Measurements from ENCODE around the gene CAMSAP1.

CAMSAP1 gene

DNA sequence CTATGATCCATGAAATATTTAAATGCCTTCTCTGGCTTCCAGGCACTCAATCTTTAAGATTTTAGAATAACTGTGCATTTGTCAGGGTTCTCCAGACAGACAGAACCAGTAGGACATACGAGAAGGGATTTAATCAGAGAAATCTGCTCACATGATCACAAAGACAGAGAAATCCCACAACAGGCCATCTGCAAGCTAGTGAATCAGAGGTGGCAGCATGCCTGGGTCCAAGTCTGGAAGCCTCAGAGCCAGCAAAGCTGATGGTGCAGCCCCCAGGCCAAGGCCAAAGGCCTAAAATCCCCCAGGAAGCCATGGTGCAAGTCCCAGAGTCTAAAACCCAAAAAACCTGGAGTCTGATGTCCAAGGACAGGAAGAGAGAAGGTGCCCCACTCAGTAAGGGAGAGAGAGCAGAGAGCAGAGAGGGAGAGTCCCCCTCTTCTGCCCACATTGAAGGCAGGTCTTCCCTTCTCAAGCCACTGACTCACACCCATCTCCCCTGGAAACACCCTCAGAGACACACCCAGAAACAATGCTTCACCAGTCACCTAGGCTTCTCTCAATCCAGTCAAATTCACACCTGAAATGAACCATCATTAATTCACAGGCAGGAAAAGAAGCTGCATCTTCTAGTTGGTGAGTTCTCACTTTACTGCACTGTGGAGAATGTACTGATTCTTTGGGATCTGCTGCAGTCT lies 48.7 kb downstream of the CAMSAP1 start:
- H3K9ac ChIP-seq = no peak overlapping the region
- H3K36me3 ChIP-seq = peaks cover 52 to 97% (median 84%) of the 10 kb centered on the region in 11 experiments
- no peak for TF ChIP-seq Cebpa-rat (IDR thresholded peaks at IDR 0.05)
- H3K4me3 ChIP-seq = no peak overlapping the region
- no peaks in the 10 kb centered on the region for H3K27me3 ChIP-seq
- peaks cover 13 to 82% (median 41%) of the 10 kb centered on the region in 11 experiments; a peak in 20 of 22 replicates for H4K20me1 ChIP-seq
- H3K4me1 ChIP-seq = no peaks in the 10 kb centered on the region
- no peak overlapping the region for H3K4me2 ChIP-seq
- H3K9me3 ChIP-seq (replicated peaks in 1 of 11) = no peaks in the 10 kb centered on the region
- no peak overlapping the region for H3K27ac ChIP-seq

DNA sequence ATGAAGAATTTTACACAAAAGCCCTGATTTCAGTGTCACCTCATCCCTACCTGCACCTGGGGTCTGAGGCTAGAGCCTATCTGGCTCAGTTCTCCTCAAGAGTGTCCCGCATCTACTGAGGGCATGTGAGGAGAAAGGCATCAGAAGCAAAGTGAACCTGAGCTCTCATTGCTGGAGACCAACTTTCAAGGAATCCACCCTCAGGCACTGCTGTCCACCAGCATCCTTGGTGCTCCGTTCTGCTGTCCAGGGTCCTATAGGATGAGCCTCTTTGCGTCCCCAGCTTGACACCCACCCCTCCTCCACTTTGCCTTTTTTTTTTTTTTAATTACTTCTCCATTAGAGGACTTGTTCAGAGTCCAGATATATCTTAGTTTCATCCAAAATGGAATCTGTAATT lies 49.5 kb downstream of the CAMSAP1 start:
- Histone ChIP-seq H3K4me1 (no peaks in the 10 kb centered on the region), H3K9ac (no peak overlapping the region), H3K4me3 (no peak overlapping the region), H3K27me3 (no peaks in the 10 kb centered on the region), H3K9me3 (replicated peaks in 1 of 11) (no peaks in the 10 kb centered on the region), H3K4me2 (no peak overlapping the region), H4K20me1 (peaks cover 7 to 82% (median 41%) of the 10 kb centered on the region in 11 experiments; a peak in 20 of 22 replicates), H3K27ac (no peak overlapping the region), H3K36me3 (peaks cover 60 to 97% (median 86%) of the 10 kb centered on the region in 11 experiments)
- TF ChIP-seq Cebpa-rat (IDR thresholded peaks at IDR 0.05) = no peak

DNA sequence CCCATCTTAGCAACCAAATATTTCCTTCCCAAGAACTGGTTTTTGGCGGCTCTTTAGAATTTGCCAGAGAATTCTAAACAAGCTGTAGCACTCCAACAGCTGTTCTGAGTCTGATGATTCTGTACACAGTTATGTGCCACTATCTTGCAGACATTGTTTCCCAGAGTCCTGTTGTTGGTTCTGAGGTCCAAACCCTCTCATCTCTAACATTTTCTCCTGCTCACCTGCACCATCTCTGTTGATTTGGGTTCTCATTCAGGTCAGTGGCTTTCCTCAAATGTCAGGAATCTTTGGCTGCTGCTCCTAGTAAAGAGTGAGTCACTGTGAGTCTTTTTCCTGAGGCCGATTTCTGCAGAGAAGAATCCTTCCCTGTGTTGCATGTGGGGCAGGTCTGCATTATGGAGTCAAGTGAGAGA lies 50.0 kb downstream of the CAMSAP1 start:
- no peak overlapping the region for H3K27ac ChIP-seq
- no peak overlapping the region for H3K4me3 ChIP-seq
- no peaks in the 10 kb centered on the region for H3K9me3 ChIP-seq (replicated peaks in 1 of 11)
- H3K4me2 ChIP-seq = no peak overlapping the region
- no peaks in the 10 kb centered on the region for H3K4me1 ChIP-seq
- H3K36me3 ChIP-seq = peaks cover 62 to 97% (median 86%) of the 10 kb centered on the region in 11 experiments
- peaks cover 5 to 82% (median 40%) of the 10 kb centered on the region in 11 experiments; a peak in 19 of 22 replicates for H4K20me1 ChIP-seq
- TF ChIP-seq Cebpa-rat (IDR thresholded peaks at IDR 0.05) = no peak
- H3K27me3 ChIP-seq = no peaks in the 10 kb centered on the region
- H3K9ac ChIP-seq = no peak overlapping the region

DNA sequence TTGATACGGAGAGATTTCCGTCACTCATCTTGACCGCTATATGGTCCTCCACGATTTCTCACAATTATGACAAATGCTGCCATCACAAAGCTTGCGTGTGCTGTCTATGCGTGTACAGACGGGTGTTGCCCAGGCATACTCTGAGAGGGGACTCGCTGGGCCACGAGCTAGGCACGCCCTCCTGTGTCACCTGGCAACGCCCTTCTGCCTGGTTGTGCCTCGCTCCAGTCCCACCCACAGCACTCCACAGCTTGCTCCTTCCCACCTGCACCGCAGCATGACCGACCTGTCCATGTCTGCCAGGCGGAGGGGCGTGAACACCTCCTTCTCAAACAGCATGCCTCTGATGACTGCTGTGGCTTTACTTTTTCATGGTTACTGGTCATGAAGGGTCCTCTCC lies 55.6 kb downstream of the CAMSAP1 start:
- H3K36me3 ChIP-seq = peaks cover 61 to 96% (median 81%) of the 10 kb centered on the region in 11 experiments
- H3K9ac ChIP-seq = no peak overlapping the region
- no peak overlapping the region for H3K4me2 ChIP-seq
- no peak for TF ChIP-seq Cebpa-rat (IDR thresholded peaks at IDR 0.05)
- H3K27ac ChIP-seq = no peak overlapping the region
- H3K27me3 ChIP-seq = no peaks in the 10 kb centered on the region
- peaks cover 20 to 65% (median 42%) of the 10 kb centered on the region in 11 experiments; a peak in 20 of 22 replicates for H4K20me1 ChIP-seq
- H3K4me1 ChIP-seq = peaks cover 0 to 17% (median 5%) of the 10 kb centered on the region in 10 experiments; a peak in 8 of 20 replicates
- peaks cover 0 to 7% (median 5%) of the 10 kb centered on the region in 11 experiments; a peak in 15 of 22 replicates for H3K9me3 ChIP-seq (replicated peaks in 1 of 11)
- no peak overlapping the region for H3K4me3 ChIP-seq

DNA sequence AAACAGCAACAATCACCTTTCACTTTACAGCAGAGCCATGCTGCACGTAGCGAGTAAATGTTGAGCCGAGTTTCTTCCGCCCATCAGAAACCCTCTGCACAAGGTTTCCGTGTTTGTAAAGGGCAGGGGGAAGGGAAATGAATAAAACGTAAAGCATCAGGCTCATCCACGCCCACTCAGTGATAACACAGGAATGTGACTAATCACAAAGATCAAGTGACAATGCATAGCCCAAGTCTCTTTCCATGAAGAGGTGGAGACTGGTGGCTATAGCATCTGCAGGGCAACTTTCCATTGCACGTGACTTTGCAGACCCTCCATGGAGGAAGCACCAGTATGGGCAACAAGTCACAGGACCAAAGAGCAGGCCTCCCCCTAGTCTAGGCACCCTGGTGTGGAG lies 56.6 kb downstream of the CAMSAP1 start:
- Histone ChIP-seq H3K4me2 (no peak overlapping the region), H3K9ac (no peak overlapping the region), H3K36me3 (peaks cover 61 to 96% (median 80%) of the 10 kb centered on the region in 11 experiments), H3K9me3 (replicated peaks in 1 of 11) (peaks cover 8 to 17% (median 15%) of the 10 kb centered on the region in 11 experiments), H3K4me3 (no peak overlapping the region), H3K4me1 (peaks cover 0 to 17% (median 5%) of the 10 kb centered on the region in 10 experiments; a peak in 8 of 20 replicates), H3K27ac (no peak overlapping the region), H4K20me1 (peaks cover 11 to 58% (median 42%) of the 10 kb centered on the region in 11 experiments; a peak in 20 of 22 replicates), H3K27me3 (no peaks in the 10 kb centered on the region)
- TF ChIP-seq Cebpa-rat (IDR thresholded peaks at IDR 0.05) = no peak

DNA sequence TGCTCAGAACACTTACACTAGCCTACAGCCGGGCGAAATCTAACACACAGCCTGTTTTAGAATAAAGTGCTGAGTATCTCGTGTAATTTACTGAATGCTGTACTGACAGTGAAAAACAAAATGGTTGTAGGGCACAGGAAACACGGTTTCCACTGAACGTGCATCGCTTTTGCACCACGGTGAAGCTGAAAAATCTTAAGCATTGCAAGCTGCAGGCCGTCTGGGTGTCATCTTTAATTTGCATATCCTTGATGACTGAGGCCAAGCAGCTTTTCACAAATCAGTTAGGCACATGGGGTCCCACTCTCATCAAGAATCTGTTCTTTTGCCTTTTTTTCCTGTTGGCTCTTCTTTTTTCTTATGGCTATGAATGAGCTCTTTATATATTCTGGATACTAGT lies 58.2 kb downstream of the CAMSAP1 start:
- Histone ChIP-seq H3K9ac (no peak overlapping the region), H3K4me2 (peak overlapping the region in 2 of 11 experiments; percentile 1 to 8; a peak in 1 of 22 replicates)

DNA sequence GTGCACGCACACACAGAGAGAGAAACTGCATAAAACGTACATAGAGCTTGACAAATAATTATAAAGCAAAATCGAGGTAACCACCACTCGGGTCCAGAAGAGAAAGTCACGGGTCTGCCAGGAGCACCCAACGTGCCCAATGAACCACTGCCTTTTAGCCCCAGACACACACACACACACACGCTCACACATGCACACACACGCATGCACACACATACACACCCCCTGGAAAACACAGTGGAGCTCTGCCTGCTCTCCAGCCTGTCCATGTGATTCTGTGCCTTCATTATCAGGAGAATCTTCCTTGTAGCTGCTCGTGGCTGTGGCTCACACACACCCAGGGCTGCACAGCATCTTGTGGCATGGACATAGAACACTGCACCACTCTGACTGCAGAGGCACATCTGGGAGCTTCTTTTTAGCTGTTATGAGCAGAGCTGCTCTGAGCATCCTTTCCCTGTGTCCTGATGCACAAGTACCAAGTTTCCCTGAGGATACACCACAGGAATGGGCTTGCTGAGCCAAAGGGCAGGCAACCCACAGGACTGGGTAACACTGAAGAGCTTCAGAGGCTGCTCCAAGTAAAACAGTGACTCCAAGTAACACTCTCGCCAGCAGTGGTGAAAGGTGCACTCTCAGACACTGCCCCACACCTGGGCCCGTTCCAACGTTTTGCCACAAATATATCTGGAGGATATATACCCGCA lies 58.9 kb downstream of the CAMSAP1 start:
- Histone ChIP-seq H3K4me1 (peaks cover 0 to 17% (median 5%) of the 10 kb centered on the region in 10 experiments; a peak in 8 of 20 replicates), H4K20me1 (peaks cover 11 to 54% (median 37%) of the 10 kb centered on the region in 11 experiments; a peak in 20 of 22 replicates), H3K27ac (no peak overlapping the region), H3K4me3 (no peak overlapping the region), H3K9me3 (replicated peaks in 1 of 11) (peaks cover 24 to 40% (median 36%) of the 10 kb centered on the region in 11 experiments), H3K27me3 (no peaks in the 10 kb centered on the region), H3K9ac (no peak overlapping the region), H3K4me2 (0 out of 22 replicates have a peak overlapping the region, but pooled peaks of 2 of the 11 experiments have one; percentile 1 to 8), H3K36me3 (peaks cover 75 to 96% (median 84%) of the 10 kb centered on the region in 11 experiments)
- no peak for TF ChIP-seq Cebpa-rat (IDR thresholded peaks at IDR 0.05)

More for the DNA sequence above, 58.2 kb downstream of the CAMSAP1 start:
- peaks cover 0 to 17% (median 5%) of the 10 kb centered on the region in 10 experiments; a peak in 8 of 20 replicates for H3K4me1 ChIP-seq
- H3K27me3 ChIP-seq = no peaks in the 10 kb centered on the region
- TF ChIP-seq Cebpa-rat (IDR thresholded peaks at IDR 0.05) = no peak
- H3K9me3 ChIP-seq (replicated peaks in 1 of 11) = peaks cover 19 to 33% (median 30%) of the 10 kb centered on the region in 11 experiments
- peaks cover 70 to 96% (median 84%) of the 10 kb centered on the region in 11 experiments for H3K36me3 ChIP-seq
- H3K27ac ChIP-seq = no peak overlapping the region
- no peak overlapping the region for H3K4me3 ChIP-seq
- H4K20me1 ChIP-seq = peaks cover 11 to 58% (median 42%) of the 10 kb centered on the region in 11 experiments; a peak in 20 of 22 replicates

DNA sequence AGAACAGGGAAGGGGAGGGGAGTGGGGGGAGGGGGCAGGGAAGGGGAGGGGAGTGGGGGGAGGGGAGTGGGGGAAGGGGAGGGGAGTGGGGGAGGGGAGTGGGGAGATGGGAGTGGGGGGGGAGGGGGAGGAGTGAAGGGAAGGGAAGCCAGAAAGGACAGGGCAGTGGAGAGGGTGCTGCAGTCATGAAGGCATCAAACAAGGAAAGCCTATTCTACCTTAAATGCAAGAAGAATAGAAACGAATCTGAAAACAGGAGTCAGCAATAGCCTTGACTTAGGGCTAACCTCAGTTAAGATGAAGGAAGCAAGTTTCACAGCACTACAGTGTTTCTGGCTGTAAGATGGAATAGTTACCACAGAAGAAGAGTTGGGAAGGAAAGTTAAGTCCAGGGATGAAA lies 59.5 kb downstream of the CAMSAP1 start:
- Histone ChIP-seq H3K4me3 (no peak overlapping the region), H3K27me3 (no peaks in the 10 kb centered on the region), H3K36me3 (peaks cover 75 to 96% (median 82%) of the 10 kb centered on the region in 11 experiments), H3K9me3 (replicated peaks in 1 of 11) (peaks cover 24 to 41% (median 36%) of the 10 kb centered on the region in 11 experiments), H3K9ac (no peak overlapping the region), H3K4me1 (peaks cover 0 to 17% (median 5%) of the 10 kb centered on the region in 10 experiments; a peak in 8 of 20 replicates), H3K4me2 (no peak overlapping the region), H3K27ac (no peak overlapping the region), H4K20me1 (peaks cover 11 to 50% (median 32%) of the 10 kb centered on the region in 11 experiments; a peak in 20 of 22 replicates)
- TF ChIP-seq Cebpa-rat (IDR thresholded peaks at IDR 0.05) = no peak

DNA sequence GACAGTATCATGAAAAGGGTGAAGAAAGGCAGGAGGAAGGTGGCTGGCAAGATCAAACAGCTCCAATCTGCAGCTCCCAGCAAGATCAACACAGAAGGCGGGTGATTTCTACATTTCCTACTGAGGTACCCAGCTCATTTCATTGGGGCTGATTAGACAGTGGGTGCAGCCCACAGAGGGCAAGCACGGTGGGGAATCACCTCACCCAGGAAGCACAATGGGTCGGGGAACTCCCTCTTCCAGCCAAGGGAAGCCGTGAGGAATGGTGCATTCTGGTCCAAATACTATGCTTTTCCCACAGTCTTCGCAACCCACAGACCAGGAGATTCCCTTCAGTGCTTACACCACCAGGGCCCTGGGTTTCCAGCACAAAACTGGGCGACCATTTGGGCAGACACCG lies 66.8 kb downstream of the CAMSAP1 start:
- Histone ChIP-seq H3K27ac (no peak overlapping the region), H3K36me3 (peaks cover 62 to 93% (median 78%) of the 10 kb centered on the region in 11 experiments), H3K4me3 (no peak overlapping the region), H4K20me1 (peaks cover 18 to 75% (median 42%) of the 10 kb centered on the region in 11 experiments; a peak in 19 of 22 replicates), H3K4me1 (peaks cover 0 to 12% (median 8%) of the 10 kb centered on the region in 10 experiments; a peak in 6 of 20 replicates), H3K4me2 (no peak overlapping the region), H3K9ac (no peak overlapping the region), H3K27me3 (no peaks in the 10 kb centered on the region), H3K9me3 (replicated peaks in 1 of 11) (peaks cover 15 to 45% (median 22%) of the 10 kb centered on the region in 11 experiments)
- TF ChIP-seq Cebpa-rat (IDR thresholded peaks at IDR 0.05) = no peak
